ENCODE data around the gene CDC6. TPM values are rescaled to one million over a fixed set of nuclear protein-coding genes. Genes with fewer than 3 reads are reported as not detected.

Gene CDC6
- 1 to 10 TPM in 1 of 6 donors, under 1 TPM in 3, not detected in 2; 0.23 to 1.3 (median 0.35) TPM for polyA plus RNA-seq (ENCODE audit: low read depth in 6 of 6)

- H3K4me3 Mint-ChIP-seq: peak within 1 kb of the TSS; percentile 89 to 100 (median 97)
- DNase-seq (peak; percentile 98), ATAC-seq (ENCODE audit: low read depth in 2 of 2) (peak; percentile 93 to 95)
- H3K36me3 Mint-ChIP-seq: no peaks in the 10 kb centered on the region
- peak within 1 kb of the TSS; percentile 61 to 97 (median 82) for H3K27ac Mint-ChIP-seq
- H3K4me1 Mint-ChIP-seq: peaks cover 9 to 13% (median 10%) of the 10 kb centered on the region in 3 donors
- H3K9me3 Mint-ChIP-seq: no peaks in the 10 kb centered on the region
- H3K27me3 Mint-ChIP-seq: no peaks in the 10 kb centered on the region
These were observed at the start of gene CDC6 for GRCh38 chr17:40287494-40288369. TSS of gene CDC6 (plus strand) at chr17:40287879. CDS start at chr17:40289421, 1,542 bp downstream.

GRCh38 chr17:40241252-40241834 lies 46.3 kb upstream of the CDC6 start:
- Mint-ChIP-seq H3K4me1 (peaks cover 11 to 50% (median 32%) of the 10 kb centered on the region in 3 donors), H3K4me3 (no peak overlapping the region), H3K9me3 (no peaks in the 10 kb centered on the region), H3K36me3 (no peaks in the 10 kb centered on the region), H3K27ac (peak overlapping the region in 2 of 6 donors; percentile 23 to 64), H3K27me3 (no peaks in the 10 kb centered on the region)
- ATAC-seq (ENCODE audit: low read depth in 2 of 2): no peak
- DNase-seq: no peak

DNA sequence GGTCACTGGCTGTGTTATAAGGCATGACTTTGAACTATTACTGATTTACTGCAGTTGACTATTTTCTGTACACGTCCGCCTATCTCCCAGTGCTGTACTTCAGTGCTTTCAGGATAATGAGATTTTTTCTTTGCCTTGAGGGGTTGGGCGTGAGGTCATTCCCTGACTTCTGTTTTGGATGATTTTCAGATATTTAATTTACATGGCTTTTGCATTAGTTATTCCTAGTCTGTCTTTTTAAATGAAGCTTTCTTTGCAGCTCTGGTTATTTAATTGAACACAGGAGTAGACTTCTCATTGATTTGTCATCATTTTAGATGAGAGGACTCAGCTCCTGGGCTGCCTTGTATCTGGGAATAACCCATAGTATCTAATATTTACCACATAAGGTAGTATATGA lies 44.9 kb upstream of the CDC6 start:
- Mint-ChIP-seq H3K27me3 (no peaks in the 10 kb centered on the region), H3K4me1 (peaks cover 11 to 52% (median 28%) of the 10 kb centered on the region in 3 donors), H3K27ac (peak overlapping the region in 4 of 6 donors; percentile 33 to 73 (median 42)), H3K36me3 (no peaks in the 10 kb centered on the region), H3K4me3 (no peak overlapping the region), H3K9me3 (no peaks in the 10 kb centered on the region)
- no peak for DNase-seq
- no peak for ATAC-seq (ENCODE audit: low read depth in 2 of 2)

- ATAC-seq (ENCODE audit: low read depth in 2 of 2) (no peak), DNase-seq (no peak)
- no peaks in the 10 kb centered on the region for H3K36me3 Mint-ChIP-seq
- no peaks in the 10 kb centered on the region for H3K27me3 Mint-ChIP-seq
- peaks cover 11 to 53% (median 31%) of the 10 kb centered on the region in 3 donors for H3K4me1 Mint-ChIP-seq
- no peaks in the 10 kb centered on the region for H3K9me3 Mint-ChIP-seq
- H3K4me3 Mint-ChIP-seq: no peak overlapping the region
- peak overlapping the region in 3 of 6 donors; percentile 11 to 47 (median 37) for H3K27ac Mint-ChIP-seq
These were observed 43.9 kb upstream of the CDC6 start for GRCh38 chr17:40243761-40244160.

- Mint-ChIP-seq H3K9me3 (no peaks in the 10 kb centered on the region), H3K4me1 (peaks cover 11 to 57% (median 31%) of the 10 kb centered on the region in 3 donors), H3K27me3 (no peaks in the 10 kb centered on the region), H3K4me3 (no peak overlapping the region), H3K36me3 (no peaks in the 10 kb centered on the region), H3K27ac (peak overlapping the region in 2 of 6 donors; percentile 25 to 50)
- no peak for ATAC-seq (ENCODE audit: low read depth in 2 of 2)
- DNase-seq: no peak
These were observed 43.4 kb upstream of the CDC6 start for GRCh38 chr17:40244255-40244654.

- Mint-ChIP-seq H3K27me3 (no peaks in the 10 kb centered on the region), H3K27ac (peak overlapping the region in 1 of 6 donors; percentile 24), H3K4me1 (peaks cover 4 to 49% (median 27%) of the 10 kb centered on the region in 3 donors), H3K4me3 (no peak overlapping the region), H3K36me3 (no peaks in the 10 kb centered on the region), H3K9me3 (no peaks in the 10 kb centered on the region)
- no peak for ATAC-seq (ENCODE audit: low read depth in 2 of 2)
- DNase-seq: no peak
These were observed 39.7 kb upstream of the CDC6 start for GRCh38 chr17:40247926-40248495.

DNA sequence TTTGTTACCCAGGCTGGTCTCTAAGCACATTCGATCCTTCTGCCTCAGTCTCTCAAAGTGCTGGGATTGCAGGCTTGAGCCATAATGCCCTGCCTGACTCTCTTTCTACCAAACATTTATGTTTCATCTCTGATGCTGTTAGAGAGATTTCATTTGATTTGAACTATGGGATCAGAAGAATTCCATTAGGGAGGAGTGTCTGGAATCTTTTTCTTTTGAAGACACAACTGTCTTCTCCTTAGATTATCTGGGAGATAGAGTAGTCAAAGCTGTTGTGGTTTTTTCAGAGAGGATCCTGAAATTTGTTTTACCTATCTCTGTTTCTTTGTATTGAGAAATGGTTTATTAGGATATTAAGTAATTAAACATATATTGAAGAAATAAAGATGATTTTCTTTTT lies 39.2 kb upstream of the CDC6 start:
- Mint-ChIP-seq H3K4me1 (peaks cover 8 to 47% (median 24%) of the 10 kb centered on the region in 3 donors), H3K9me3 (no peaks in the 10 kb centered on the region), H3K36me3 (no peaks in the 10 kb centered on the region), H3K27me3 (no peaks in the 10 kb centered on the region), H3K4me3 (no peak overlapping the region), H3K27ac (no peak overlapping the region)
- ATAC-seq (ENCODE audit: low read depth in 2 of 2) (no peak), DNase-seq (no peak)

DNA sequence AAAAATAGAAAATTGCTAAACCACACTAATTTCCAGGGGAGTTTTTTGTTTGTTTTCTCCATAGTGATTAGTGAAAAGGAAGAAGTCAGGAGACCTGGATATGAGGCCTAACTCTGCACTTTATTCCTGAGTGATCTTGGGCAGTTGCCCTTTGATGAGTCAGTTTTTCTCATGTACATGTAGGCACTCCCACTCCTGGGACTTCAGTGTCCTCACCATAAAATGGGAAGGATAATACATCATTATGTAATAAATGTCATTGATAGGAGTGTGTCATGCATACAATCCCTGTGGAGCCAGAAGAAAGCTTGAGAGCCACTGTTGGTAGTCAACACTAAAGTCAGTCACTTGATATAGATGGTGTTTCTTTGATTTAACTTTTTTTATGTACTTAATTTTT lies 36.1 kb upstream of the CDC6 start:
- H3K9me3 Mint-ChIP-seq: no peaks in the 10 kb centered on the region
- H3K27ac Mint-ChIP-seq: no peak overlapping the region
- H3K4me3 Mint-ChIP-seq: no peak overlapping the region
- ATAC-seq (ENCODE audit: low read depth in 2 of 2): no peak
- no peaks in the 10 kb centered on the region for H3K27me3 Mint-ChIP-seq
- no peak for DNase-seq
- H3K36me3 Mint-ChIP-seq: no peaks in the 10 kb centered on the region
- H3K4me1 Mint-ChIP-seq: peaks cover 10 to 23% (median 20%) of the 10 kb centered on the region in 3 donors

DNA sequence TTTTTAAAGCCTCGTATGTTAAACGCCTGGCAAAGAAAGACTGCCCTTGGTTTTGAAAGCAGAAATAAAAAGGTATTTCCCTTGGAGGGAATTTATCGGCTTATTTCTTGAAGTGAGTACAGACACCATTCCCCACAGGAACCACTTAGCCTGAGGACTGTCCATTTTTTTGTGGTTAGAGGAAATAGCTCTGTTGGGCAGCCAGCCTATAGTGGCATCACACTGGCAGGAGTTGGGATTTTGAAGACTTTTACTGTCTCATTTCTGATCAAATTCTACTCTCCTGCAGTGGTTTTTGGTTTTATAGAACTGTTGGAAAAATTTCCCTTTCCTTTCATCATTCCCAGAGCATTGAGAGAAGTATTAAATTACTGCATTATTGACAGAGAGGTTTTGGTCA lies 34.1 kb upstream of the CDC6 start:
- Mint-ChIP-seq H3K4me3 (no peak overlapping the region), H3K27me3 (no peaks in the 10 kb centered on the region), H3K9me3 (no peaks in the 10 kb centered on the region), H3K36me3 (peaks cover 0 to 4% of the 10 kb centered on the region in 2 donors), H3K4me1 (peaks cover 11 to 25% (median 16%) of the 10 kb centered on the region in 3 donors), H3K27ac (peak overlapping the region in 2 of 6 donors; percentile 20 to 36)
- ATAC-seq (ENCODE audit: low read depth in 2 of 2): no peak
- no peak for DNase-seq

DNA sequence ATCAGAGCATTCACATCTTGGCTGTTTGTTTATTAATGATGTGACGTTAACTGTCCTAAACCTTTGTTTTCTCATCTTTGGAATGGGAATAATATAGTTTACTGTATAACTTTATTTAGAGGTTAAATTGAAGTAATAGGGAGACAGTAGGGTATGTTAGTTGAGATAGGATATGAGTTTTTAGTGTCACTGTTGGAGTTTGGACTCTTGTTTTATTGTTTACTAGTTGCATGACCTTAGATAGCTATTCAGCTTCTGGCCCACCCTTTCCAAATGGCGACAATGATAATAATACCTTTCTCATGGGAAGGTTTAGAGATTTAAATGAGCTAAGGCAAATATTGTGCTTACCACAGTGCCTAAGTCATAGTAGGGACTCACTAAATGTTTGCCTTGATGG lies 28.2 kb upstream of the CDC6 start:
- ATAC-seq (ENCODE audit: low read depth in 2 of 2): no peak

GRCh38 chr17:40260528-40260927 lies 27.2 kb upstream of the CDC6 start:
- Mint-ChIP-seq H3K27me3 (no peaks in the 10 kb centered on the region), H3K4me1 (peaks cover 0 to 15% (median 2%) of the 10 kb centered on the region in 3 donors), H3K36me3 (peaks cover 4 to 12% of the 10 kb centered on the region in 2 donors), H3K9me3 (no peaks in the 10 kb centered on the region), H3K4me3 (no peak overlapping the region), H3K27ac (peak overlapping the region in 2 of 6 donors; percentile 51 to 64)
- ATAC-seq (ENCODE audit: low read depth in 2 of 2): no peak
- DNase-seq: no peak

More for the DNA sequence above, 28.2 kb upstream of the CDC6 start:
- no peaks in the 10 kb centered on the region for H3K9me3 Mint-ChIP-seq
- H3K27me3 Mint-ChIP-seq: no peaks in the 10 kb centered on the region
- H3K4me1 Mint-ChIP-seq: peaks cover 0 to 15% (median 2%) of the 10 kb centered on the region in 3 donors
- no peak overlapping the region for H3K4me3 Mint-ChIP-seq
- H3K36me3 Mint-ChIP-seq: peaks cover 4 to 12% of the 10 kb centered on the region in 2 donors
- DNase-seq: no peak
- no peak overlapping the region for H3K27ac Mint-ChIP-seq

- Mint-ChIP-seq H3K9me3 (no peaks in the 10 kb centered on the region), H3K27me3 (no peaks in the 10 kb centered on the region), H3K36me3 (peaks cover 0 to 12% of the 10 kb centered on the region in 2 donors), H3K4me3 (no peak overlapping the region), H3K4me1 (peaks cover 0 to 7% (median 0%) of the 10 kb centered on the region in 3 donors), H3K27ac (no peak overlapping the region)
- DNase-seq (no peak), ATAC-seq (ENCODE audit: low read depth in 2 of 2) (no peak)
These were observed 23.1 kb upstream of the CDC6 start for GRCh38 chr17:40264458-40265185.

- DNase-seq: no peak
- no peaks in the 10 kb centered on the region for H3K27me3 Mint-ChIP-seq
- no peak for ATAC-seq (ENCODE audit: low read depth in 2 of 2)
- no peaks in the 10 kb centered on the region for H3K9me3 Mint-ChIP-seq
- H3K36me3 Mint-ChIP-seq: peaks cover 0 to 12% of the 10 kb centered on the region in 2 donors
- H3K4me1 Mint-ChIP-seq: peaks cover 0 to 7% (median 0%) of the 10 kb centered on the region in 3 donors
- no peak overlapping the region for H3K27ac Mint-ChIP-seq
- no peak overlapping the region for H3K4me3 Mint-ChIP-seq
These were observed 22.3 kb upstream of the CDC6 start for GRCh38 chr17:40265337-40265736.

Data from naive B cell (primary cell).